H1 (cell line): ENCODE results near the gene MYLK4.

Experiments used
- CTCF ChIP-seq, 3 experiments: IDR thresholded peaks; 1 replicate in 2 of 3; 2 replicates in 1 of 3; pipeline versions ENCODE4 v1.5.1 to v1.6.1; 2011; ENCODE audit warnings: low read length in 3 of 3, mild to moderate bottlenecking in 3 of 3, inconsistent platforms in 2 of 3, low read depth in 1 of 3, moderate library complexity in 1 of 3; ENCODE audit not compliant: insufficient read depth in 1 of 3; ENCODE audit errors: control extremely low read depth in 1 of 3
- POLR2A ChIP-seq, 2 experiments: IDR thresholded peaks; 1 replicate in 1 of 2; 2 replicates in 1 of 2; pipeline ENCODE4 v1.6.1; 2011; ENCODE audit warnings: low read depth in 2 of 2, low read length in 2 of 2, mild to moderate bottlenecking in 2 of 2; ENCODE audit errors: control extremely low read depth in 1 of 2

GRCh38 chr6:2794171-2794730, 43.5 kb upstream of the MYLK4 start:
- TF ChIP-seq CTCF (IDR thresholded peaks at IDR 0.05; ENCODE audit: control extremely low read depth in 1 of 3, insufficient read depth in 1 of 3, low read depth in 1 of 3, low read length in 3 of 3), result no peak
- TF ChIP-seq POLR2A (IDR thresholded peaks at IDR 0.05; ENCODE audit: control extremely low read depth in 1 of 2, low read depth in 2 of 2, low read length in 2 of 2), result no peak
